LHCN-M2 (cell line): Measurements from ENCODE around the gene CAPZB. TPM values are rescaled to one million over a fixed set of nuclear protein-coding genes. Genes with fewer than 3 reads are reported as not detected.
"Not testable (repeated sequence)": the region's sequence is repeated elsewhere in the genome, so short reads cannot be mapped to it uniquely, and the experiment has no call there.

Experiments
- DNase-seq: peaks from one replicate; pipeline ENCODE4 v3.0.0-alpha.2; 2012; ENCODE audit warnings: low read depth
- total RNA-seq: library from RNA; depleted of rRNA; stranded (reverse); fragments of >200 nt; gene quantifications from 2 replicates; pipeline ENCODE4 v1.2.3, GENCODE V29; 2014

The CAPZB gene
- total RNA-seq, 1 experiment from 2014 or later: 134 TPM

GRCh38 chr1:19497443-19497842 lies 12.1 kb upstream of the CAPZB start:
- DNase-seq: not testable (repeated sequence)

DNA sequence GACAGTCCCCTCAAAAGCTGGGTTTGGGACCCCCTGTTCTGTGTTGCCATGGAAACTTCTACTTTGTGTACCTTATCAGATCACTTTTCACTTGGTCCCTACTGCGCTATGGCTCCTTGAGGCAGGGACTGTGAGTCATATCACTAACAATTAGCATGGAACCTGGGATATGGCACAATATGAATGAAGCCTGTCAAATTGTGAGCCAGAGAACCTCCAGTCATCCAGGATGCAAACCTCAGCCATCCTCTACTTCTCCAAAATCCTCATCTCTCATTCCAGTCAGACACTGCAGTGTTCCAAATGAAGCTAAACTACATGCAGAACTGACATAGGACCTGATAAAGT lies 11.2 kb upstream of the CAPZB start:
- no peak for DNase-seq

DNA sequence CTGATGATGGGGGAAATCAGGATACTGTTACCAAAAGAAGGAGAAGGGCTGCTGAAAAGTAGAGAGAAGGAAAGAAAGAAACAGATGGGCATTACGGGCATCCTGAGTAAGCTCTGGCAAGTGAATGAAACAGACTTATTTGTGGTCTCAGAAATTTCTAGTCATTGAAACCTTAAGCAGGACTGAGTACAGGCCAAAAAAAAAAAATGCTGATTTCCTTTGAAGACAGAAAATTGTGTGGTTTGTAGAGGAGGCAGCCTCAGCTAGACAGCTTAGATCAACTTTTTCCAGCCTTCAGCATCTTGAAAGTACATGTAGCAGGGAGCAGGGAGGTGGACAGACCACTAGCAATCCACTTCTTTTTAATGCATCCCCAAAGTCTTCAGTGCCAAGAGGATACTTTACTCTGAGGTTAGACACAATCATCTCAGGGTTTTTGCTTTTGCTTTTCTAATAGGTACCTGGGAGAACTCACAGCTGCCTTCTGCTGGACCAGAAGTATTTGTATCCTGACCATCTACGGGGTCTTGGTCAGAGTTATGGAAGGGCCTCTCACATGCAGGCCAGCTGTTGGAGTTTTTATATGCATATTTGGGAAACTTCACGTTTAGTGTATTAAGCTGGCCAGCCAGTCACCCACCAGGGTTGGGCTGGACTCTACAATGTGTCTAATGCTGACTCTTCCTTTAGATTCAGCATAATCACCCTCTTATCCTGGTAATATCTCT lies 10.6 kb upstream of the CAPZB start:
- DNase-seq: peak; percentile 29

DNA sequence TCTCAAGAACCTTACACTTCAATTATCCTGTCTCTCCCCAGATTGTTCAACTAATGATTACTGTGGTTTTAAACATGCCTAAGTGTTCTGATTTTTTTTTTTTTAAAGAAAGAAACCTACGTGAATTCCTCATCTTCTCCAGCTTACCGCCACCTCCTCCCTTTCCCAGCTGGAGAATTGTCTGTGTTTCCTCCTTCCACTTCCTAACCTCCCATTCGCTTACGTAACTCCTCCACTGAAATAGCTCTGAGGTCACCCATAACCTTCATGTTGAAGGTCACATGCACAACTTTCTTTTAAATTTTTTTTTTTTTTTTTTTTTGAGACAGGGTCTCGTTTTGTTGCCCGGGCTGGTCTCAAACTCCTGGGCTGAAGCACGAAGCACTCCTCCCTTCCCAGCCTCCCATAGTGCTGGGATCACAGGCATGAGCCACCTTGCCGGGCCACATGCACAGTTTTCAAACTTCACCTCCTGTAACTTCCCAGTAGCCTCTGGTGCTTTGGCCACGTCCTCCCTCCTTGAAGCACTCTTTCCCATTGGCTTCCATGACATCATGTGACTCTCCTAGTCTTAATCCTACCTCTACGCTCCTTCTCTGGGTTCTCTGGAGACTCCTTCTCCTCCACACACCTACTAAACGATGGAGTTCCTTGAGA lies 9.8 kb upstream of the CAPZB start:
- DNase-seq: no peak

DNA sequence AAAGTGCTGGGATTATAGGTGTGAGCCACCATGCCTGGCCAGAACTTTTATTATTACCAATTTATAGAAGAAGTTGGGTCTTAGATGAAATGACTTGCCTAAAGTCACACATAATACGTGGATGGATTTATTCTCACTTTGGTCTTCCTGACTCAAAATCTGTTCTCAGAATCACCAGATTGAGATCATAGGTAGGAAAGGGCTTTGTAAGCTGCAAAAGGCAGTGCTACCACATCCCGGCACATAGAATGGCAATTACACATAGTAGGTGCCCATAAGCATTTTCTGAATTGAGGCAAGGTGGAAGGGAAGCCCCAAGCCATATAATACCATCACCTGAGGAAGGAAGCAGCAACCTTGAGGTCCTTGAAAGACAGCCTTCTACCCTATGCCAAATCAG lies 8.2 kb upstream of the CAPZB start:
- DNase-seq: no peak

- DNase-seq: no peak
These were observed 4.7 kb upstream of the CAPZB start for GRCh38 chr1:19489996-19490395.

DNA sequence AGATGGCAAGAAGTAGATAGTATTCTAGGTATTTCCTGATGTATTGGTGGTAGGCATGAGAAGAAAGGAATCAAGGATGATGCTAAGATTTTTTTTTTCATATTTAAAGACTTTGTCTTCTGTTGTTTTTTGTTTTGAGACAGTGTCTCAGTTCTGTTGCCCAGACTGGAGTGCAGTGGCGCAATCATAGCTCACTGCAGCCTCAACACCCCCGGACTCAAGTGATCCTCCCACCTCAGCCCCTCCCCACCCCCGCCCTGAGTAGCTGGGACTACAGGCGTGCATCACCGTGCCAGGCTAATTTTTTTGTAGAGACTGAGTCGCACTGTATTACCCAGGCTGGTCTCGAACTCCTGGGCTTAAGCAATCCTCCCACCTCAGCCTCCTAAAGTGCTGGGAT lies 2.8 kb upstream of the CAPZB start:
- no peak for DNase-seq

GRCh38 chr1:19484798-19485361 lies 459 bp downstream of the CAPZB start:
- no peak for DNase-seq

- no peak for DNase-seq
These were observed 971 bp downstream of the CAPZB start for GRCh38 chr1:19484338-19484797.

DNA sequence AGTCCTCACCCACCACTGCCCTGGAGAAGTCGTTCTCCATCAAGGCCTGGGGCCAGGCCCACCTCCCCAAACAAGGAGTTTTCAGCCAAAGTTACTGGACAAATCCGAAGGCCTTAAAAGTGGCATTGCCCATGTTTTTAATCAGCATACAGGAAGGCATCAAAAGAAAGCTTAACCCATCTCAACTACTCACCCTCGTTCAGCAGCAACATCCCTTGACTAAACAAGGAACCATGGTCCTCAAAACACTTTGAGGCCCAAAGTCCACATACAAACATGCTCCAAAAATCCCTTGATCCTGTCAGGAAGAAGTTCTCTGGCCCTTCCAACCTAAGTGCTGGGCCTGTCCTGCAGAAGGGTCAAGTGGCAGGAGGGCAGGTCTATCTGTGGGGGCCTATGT lies 1.6 kb downstream of the CAPZB start:
- DNase-seq: no peak

DNA sequence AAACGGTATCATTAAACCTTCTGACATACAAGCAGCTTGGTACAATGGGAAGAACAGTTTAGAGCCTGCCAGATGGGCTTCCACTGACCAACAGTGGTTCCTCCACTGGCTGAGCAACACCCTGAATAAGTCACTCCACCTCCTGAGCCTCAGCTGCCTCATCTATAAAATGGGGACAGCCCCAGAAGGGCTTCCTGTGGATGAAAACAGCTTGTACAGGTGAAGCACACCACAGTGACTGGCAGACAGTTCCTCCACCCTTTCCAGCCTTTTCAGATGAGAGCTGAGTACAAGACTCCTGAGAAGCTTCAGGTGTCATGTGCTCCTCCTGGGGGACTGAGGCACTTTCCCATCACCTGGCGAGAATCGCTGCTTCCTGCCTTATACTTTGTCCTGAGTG lies 2.1 kb downstream of the CAPZB start:
- no peak for DNase-seq

GRCh38 chr1:19481826-19482398 lies 3.4 kb downstream of the CAPZB start:
- no peak for DNase-seq

GRCh38 chr1:19480282-19480681 lies 5.1 kb downstream of the CAPZB start:
- no peak for DNase-seq

- no peak for DNase-seq
These were observed 5.8 kb downstream of the CAPZB start for GRCh38 chr1:19479351-19480120.

- no peak for DNase-seq
These were observed 7.0 kb downstream of the CAPZB start for GRCh38 chr1:19478322-19478721.

- no peak for DNase-seq
These were observed 7.8 kb downstream of the CAPZB start for GRCh38 chr1:19477284-19478249.

- DNase-seq: no peak
These were observed 8.7 kb downstream of the CAPZB start for GRCh38 chr1:19476450-19477190.

DNA sequence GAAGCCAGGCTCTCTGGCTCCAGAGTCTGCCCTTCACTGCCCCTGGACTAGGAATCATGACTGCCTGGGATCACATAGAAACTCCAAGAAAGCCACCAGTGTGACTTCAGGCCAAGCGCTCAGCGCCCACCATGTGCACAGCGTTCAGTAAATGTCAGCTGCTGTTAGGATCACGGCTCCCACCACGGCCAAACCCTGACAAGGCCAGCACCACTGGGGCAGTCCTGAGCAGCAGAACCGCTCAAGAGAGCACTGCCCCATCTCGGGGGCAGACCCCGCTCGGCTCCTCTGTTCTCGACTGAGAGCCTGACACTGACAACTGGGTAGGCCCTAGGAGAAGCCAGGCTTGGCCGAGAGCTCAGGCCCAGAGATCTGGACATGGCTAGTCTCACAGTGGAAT lies 10.0 kb downstream of the CAPZB start:
- DNase-seq: no peak

DNA sequence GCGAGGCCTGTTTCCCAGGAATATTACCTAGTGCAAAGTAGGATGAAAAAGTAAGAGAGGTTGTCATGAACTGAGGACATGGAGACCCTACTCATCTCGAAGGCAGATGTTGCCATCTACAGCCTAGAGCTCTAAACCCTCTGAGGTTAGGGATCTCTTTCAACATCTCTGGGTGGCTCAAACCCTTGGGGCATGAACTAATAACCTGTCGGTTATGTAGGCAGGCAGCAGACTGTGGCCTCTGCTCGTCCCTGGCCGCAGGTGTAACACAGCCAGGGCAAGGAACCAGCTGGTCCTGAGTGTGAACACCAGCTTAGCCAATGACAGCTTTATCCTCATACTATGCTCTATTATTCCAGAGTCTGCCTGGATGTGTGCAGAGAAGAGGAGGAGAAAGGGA lies 13.2 kb downstream of the CAPZB start:
- DNase-seq: no peak

GRCh38 chr1:19469004-19469403 lies 16.3 kb downstream of the CAPZB start:
- no peak for DNase-seq
